ENCODE results near the gene ETNK2.

The ETNK2 gene

GRCh38 chr1:204147406-204148383 is 4.1 kb downstream of the ETNK2 start:
- no peak for TF ChIP-seq ZNF274 (IDR thresholded peaks at IDR 0.05; ENCODE audit: low read depth, low read length)

GRCh38 chr1:204146965-204147364 is 4.9 kb downstream of the ETNK2 start:
- no peak overlapping the region for H3K4me3 ChIP-seq (ENCODE audit: low read length)
- no peak for TF ChIP-seq ZNF274 (IDR thresholded peaks at IDR 0.05; ENCODE audit: low read depth, low read length)

More at GRCh38 chr1:204147406-204148383, 4.1 kb downstream of the ETNK2 start:
- H3K4me3 ChIP-seq (ENCODE audit: low read length), result no peak overlapping the region

- H3K4me3 ChIP-seq (ENCODE audit: low read length), result no peak overlapping the region
- TF ChIP-seq ZNF274 (IDR thresholded peaks at IDR 0.05; ENCODE audit: low read depth, low read length), result no peak
Measured at GRCh38 chr1:204146309-204146708, 5.5 kb downstream of the ETNK2 start.

- no peak overlapping the region for H3K4me3 ChIP-seq (ENCODE audit: low read length)
- no peak for TF ChIP-seq ZNF274 (IDR thresholded peaks at IDR 0.05; ENCODE audit: low read depth, low read length)
Measured at GRCh38 chr1:204145033-204145504, 6.8 kb downstream of the ETNK2 start.

GRCh38 chr1:204143276-204144041 is 8.4 kb downstream of the ETNK2 start:
- no peak overlapping the region for H3K4me3 ChIP-seq (ENCODE audit: low read length)
- no peak for TF ChIP-seq ZNF274 (IDR thresholded peaks at IDR 0.05; ENCODE audit: low read depth, low read length)

GRCh38 chr1:204142032-204142974 is 9.5 kb downstream of the ETNK2 start:
- H3K4me3 ChIP-seq (ENCODE audit: low read length), result no peak overlapping the region
- no peak for TF ChIP-seq ZNF274 (IDR thresholded peaks at IDR 0.05; ENCODE audit: low read depth, low read length)

GRCh38 chr1:204141131-204141530 is 10.7 kb downstream of the ETNK2 start:
- TF ChIP-seq ZNF274 (IDR thresholded peaks at IDR 0.05; ENCODE audit: low read depth, low read length), result no peak

GRCh38 chr1:204139952-204140351 is 11.9 kb downstream of the ETNK2 start:
- no peak for TF ChIP-seq ZNF274 (IDR thresholded peaks at IDR 0.05; ENCODE audit: low read depth, low read length)
- no peak overlapping the region for H3K4me3 ChIP-seq (ENCODE audit: low read length)

More at GRCh38 chr1:204141131-204141530, 10.7 kb downstream of the ETNK2 start:
- H3K4me3 ChIP-seq (ENCODE audit: low read length), result no peak overlapping the region

- no peak overlapping the region for H3K4me3 ChIP-seq (ENCODE audit: low read length)
- no peak for TF ChIP-seq ZNF274 (IDR thresholded peaks at IDR 0.05; ENCODE audit: low read depth, low read length)
Measured at GRCh38 chr1:204139088-204139487, 12.8 kb downstream of the ETNK2 start.

GRCh38 chr1:204136814-204137213 is 15.0 kb downstream of the ETNK2 start:
- no peak overlapping the region for H3K4me3 ChIP-seq (ENCODE audit: low read length)
- no peak for TF ChIP-seq ZNF274 (IDR thresholded peaks at IDR 0.05; ENCODE audit: low read depth, low read length)

- no peak for TF ChIP-seq ZNF274 (IDR thresholded peaks at IDR 0.05; ENCODE audit: low read depth, low read length)
- no peak overlapping the region for H3K4me3 ChIP-seq (ENCODE audit: low read length)
Measured at GRCh38 chr1:204134103-204134502, 17.7 kb downstream of the ETNK2 start.

- no peak overlapping the region for H3K4me3 ChIP-seq (ENCODE audit: low read length)
- TF ChIP-seq ZNF274 (IDR thresholded peaks at IDR 0.05; ENCODE audit: low read depth, low read length), result no peak
Measured at GRCh38 chr1:204132718-204133117, 19.1 kb downstream of the ETNK2 start.

GRCh38 chr1:204131978-204132377 is 19.9 kb downstream of the ETNK2 start:
- no peak overlapping the region for H3K4me3 ChIP-seq (ENCODE audit: low read length)
- TF ChIP-seq ZNF274 (IDR thresholded peaks at IDR 0.05; ENCODE audit: low read depth, low read length), result no peak
